Neuronal stem cell (in vitro differentiated cells): ENCODE data around the gene CDK17.

Experiments
- DNase-seq: peaks from one replicate; pipeline ENCODE4 v3.0.0-alpha.2; 2013; ENCODE audit warnings: low spot score
- H2AFZ ChIP-seq: one replicate; pipeline ENCODE4 v1.6.1; 2013; ENCODE audit warnings: mild to moderate bottlenecking, low read length, inconsistent platforms
- H2AK5ac ChIP-seq: 2 replicates; pipeline ENCODE4 v1.6.1; 2013; ENCODE audit warnings: low read depth, mild to moderate bottlenecking, inconsistent platforms, low read length, moderate library complexity, mixed read lengths
- H2BK120ac ChIP-seq: 2 replicates; pipeline ENCODE4 v1.6.1; 2013; ENCODE audit warnings: low read depth, mild to moderate bottlenecking, inconsistent platforms, low read length, moderate library complexity, mixed read lengths
- H2BK12ac ChIP-seq: one replicate; pipeline ENCODE4 v1.6.1; 2013; ENCODE audit warnings: low read length, inconsistent platforms
- H2BK15ac ChIP-seq: 2 replicates; pipeline ENCODE4 v1.6.1; 2013; ENCODE audit warnings: mild to moderate bottlenecking, low read length, inconsistent platforms, mixed read lengths
- H2BK5ac ChIP-seq: one replicate; pipeline ENCODE4 v1.6.1; 2013; ENCODE audit warnings: inconsistent platforms, mild to moderate bottlenecking, low read length, moderate library complexity
- H3K14ac ChIP-seq: one replicate; pipeline ENCODE4 v1.6.1; 2013; ENCODE audit warnings: low read length, inconsistent platforms
- H3K18ac ChIP-seq: 2 replicates; pipeline ENCODE4 v1.6.1; 2013; ENCODE audit warnings: low read length, inconsistent platforms
- H3K23ac ChIP-seq: 2 replicates; pipeline ENCODE4 v1.6.1; 2013; ENCODE audit warnings: low read depth, mild to moderate bottlenecking, mixed read lengths, low read length, inconsistent platforms; ENCODE audit not compliant: poor library complexity
- H3K27ac ChIP-seq: replicated peaks from 3 replicates; pipeline ENCODE4 v1.5.1; 2013; ENCODE audit warnings: low read length, inconsistent platforms
- H3K27me3 ChIP-seq, 3 experiments: 2 replicates each; pipeline ENCODE4 v1.6.1; 2013; ENCODE audit warnings: low read length in 3 of 3, mild to moderate bottlenecking in 2 of 3, inconsistent platforms in 1 of 3, low read depth in 1 of 3, mixed read lengths in 1 of 3, moderate library complexity in 1 of 3; ENCODE audit not compliant: control insufficient read depth in 3 of 3, insufficient read depth in 3 of 3
- H3K36me3 ChIP-seq, 2 donors: replicated peaks in 1 of 2; 2 replicates each; pipeline ENCODE4 v1.6.1; 2013; ENCODE audit warnings: low read length in 2 of 2; ENCODE audit not compliant: control insufficient read depth in 2 of 2, insufficient read depth in 2 of 2
- H3K4ac ChIP-seq: 2 replicates; pipeline ENCODE4 v1.6.1; 2013; ENCODE audit warnings: inconsistent platforms, mild to moderate bottlenecking, low read length, moderate library complexity
- H3K4me1 ChIP-seq, 2 donors: 1 replicate in 1 of 2; 2 replicates in 1 of 2; pipeline ENCODE4 v1.6.1; 2013; ENCODE audit warnings: low read length in 2 of 2, low read depth in 1 of 2; ENCODE audit not compliant: control insufficient read depth in 2 of 2, insufficient read depth in 1 of 2
- H3K4me2 ChIP-seq: one replicate; pipeline ENCODE4 v1.6.1; 2013; ENCODE audit warnings: mild to moderate bottlenecking, low read length, inconsistent platforms; ENCODE audit not compliant: insufficient read depth, poor library complexity, severe bottlenecking
- H3K4me3 ChIP-seq, 2 donors: 2 replicates each; pipeline ENCODE4 v1.5.1; 2013; ENCODE audit warnings: low read length in 2 of 2, mild to moderate bottlenecking in 2 of 2, inconsistent platforms in 1 of 2, moderate library complexity in 1 of 2
- H3K79me1 ChIP-seq: one replicate; pipeline ENCODE4 v1.6.1; 2013; ENCODE audit warnings: low read depth, mild to moderate bottlenecking, inconsistent platforms, low read length, moderate library complexity
- H3K9ac ChIP-seq: one replicate; pipeline ENCODE4 v1.6.1; 2013; ENCODE audit warnings: mild to moderate bottlenecking, low read depth, low read length, inconsistent platforms; ENCODE audit not compliant: poor library complexity
- H3K9me3 ChIP-seq, 2 donors: replicated peaks in 1 of 2; 2 replicates each; pipeline versions ENCODE3 to v1.6.1; 2013; ENCODE audit warnings: low read length in 2 of 2, mild to moderate bottlenecking in 2 of 2, inconsistent platforms in 1 of 2, low read depth in 1 of 2, mixed read lengths in 1 of 2, moderate library complexity in 1 of 2; ENCODE audit not compliant: control insufficient read depth in 2 of 2, insufficient read depth in 1 of 2
- H4K8ac ChIP-seq: one replicate; pipeline ENCODE4 v1.6.1; 2013; ENCODE audit warnings: low read depth, mild to moderate bottlenecking, inconsistent platforms, low read length, moderate library complexity
- H4K91ac ChIP-seq: one replicate; pipeline ENCODE4 v1.6.1; 2013; ENCODE audit warnings: low read length, low read depth, mild to moderate bottlenecking, inconsistent platforms; ENCODE audit not compliant: poor library complexity
- WGBS, 2 donors: extraction: QIAGEN DNeasy Blood & Tissue Kit; methylation state at CpG; one replicate each; pipeline ENCODE4 v1.1.7; 2013; ENCODE audit warnings: missing lambda C conversion rate in 2 of 2, mixed read lengths in 1 of 2; ENCODE audit not compliant: insufficient read length in 2 of 2, insufficient replicate concordance in 1 of 2; ENCODE audit errors: extremely low coverage in 2 of 2; 5-methylcytosine and 5-hydroxymethylcytosine counted together

The CDK17 gene

DNA sequence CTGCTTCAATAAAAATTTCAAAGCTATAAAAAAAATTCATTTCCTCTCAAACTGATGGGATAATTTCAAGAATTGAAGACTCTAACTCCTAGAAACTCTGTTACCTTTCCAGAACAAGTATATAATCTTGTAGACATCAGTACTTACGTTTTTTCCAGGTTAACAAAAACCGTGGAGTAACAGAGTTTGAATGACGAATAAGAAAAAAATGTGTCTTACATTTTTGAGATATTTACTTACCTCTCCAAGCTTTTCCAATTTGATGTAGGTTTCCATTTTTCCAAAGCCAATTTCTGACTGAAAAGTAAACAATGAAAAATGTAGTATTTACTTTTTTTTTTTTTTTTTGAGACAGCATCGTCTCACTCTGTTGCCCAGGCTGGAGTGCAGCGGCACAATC lies 100.2 kb downstream of the CDK17 start:
- H3K27me3 ChIP-seq, result no peaks in the 10 kb centered on the region
- H3K36me3 ChIP-seq, result peaks cover 0 to 53% of the 10 kb centered on the region in 2 donors
- no peak overlapping the region for H3K14ac ChIP-seq
- WGBS, 2 donors, result no CpG with 5 or more reads among the region's 5 CpGs
- no peak overlapping the region for H2BK120ac ChIP-seq
- H4K8ac ChIP-seq, result no peak overlapping the region
- no peak overlapping the region for H3K23ac ChIP-seq
- no peak overlapping the region for H2BK5ac ChIP-seq
- no peak overlapping the region for H3K27ac ChIP-seq
- no peak overlapping the region for H2BK15ac ChIP-seq
- no peak overlapping the region for H4K91ac ChIP-seq
- H3K4me3 ChIP-seq, result no peak overlapping the region
- no peak overlapping the region for H3K4ac ChIP-seq
- no peak overlapping the region for H2BK12ac ChIP-seq
- H3K9ac ChIP-seq, result no peak overlapping the region
- H3K4me1 ChIP-seq, result peaks cover 0 to 12% of the 10 kb centered on the region in 2 donors
- H3K9me3 ChIP-seq, result peaks cover 0 to 1% of the 10 kb centered on the region in 2 donors
- no peak overlapping the region for H2AFZ ChIP-seq
- H2AK5ac ChIP-seq, result no peak overlapping the region
- DNase-seq, result no peak
- no peak overlapping the region for H3K18ac ChIP-seq
- no peak overlapping the region for H3K4me2 ChIP-seq
- no peaks in the 10 kb centered on the region for H3K79me1 ChIP-seq

DNA sequence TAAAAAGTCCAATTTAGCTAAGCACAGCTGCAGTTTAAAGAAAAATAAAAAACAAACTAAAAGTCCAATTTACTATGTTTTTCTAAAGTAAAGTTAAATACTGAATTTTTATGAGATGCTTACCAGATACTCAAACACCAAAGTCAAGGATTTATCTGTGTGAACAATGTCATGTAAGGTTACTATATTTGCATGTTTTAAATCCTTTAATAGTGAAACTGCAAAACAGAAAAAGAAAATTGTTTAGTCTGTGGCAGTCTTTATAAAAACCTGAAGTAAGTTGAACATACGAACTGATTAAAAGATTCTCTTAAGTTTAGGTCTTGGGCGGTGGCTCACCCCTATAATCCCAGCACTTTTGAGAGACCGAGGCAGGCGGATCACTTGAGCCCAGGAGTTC lies 102.7 kb downstream of the CDK17 start:
- peaks cover 0 to 7% of the 10 kb centered on the region in 2 donors for H3K9me3 ChIP-seq
- no peak overlapping the region for H3K27ac ChIP-seq
- H2BK5ac ChIP-seq, result no peak overlapping the region
- no peaks in the 10 kb centered on the region for H3K27me3 ChIP-seq
- H2BK120ac ChIP-seq, result no peak overlapping the region
- H2BK12ac ChIP-seq, result no peak overlapping the region
- H3K9ac ChIP-seq, result no peak overlapping the region
- H3K4ac ChIP-seq, result no peak overlapping the region
- H2BK15ac ChIP-seq, result no peak overlapping the region
- peaks cover 0 to 74% of the 10 kb centered on the region in 2 donors for H3K36me3 ChIP-seq
- no peak overlapping the region for H4K8ac ChIP-seq
- no peak overlapping the region for H4K91ac ChIP-seq
- H2AK5ac ChIP-seq, result no peak overlapping the region
- no peak overlapping the region for H2AFZ ChIP-seq
- no CpG with 5 or more reads among the region's 4 CpGs for WGBS, 2 donors
- H3K4me3 ChIP-seq, result no peak overlapping the region
- no peak for DNase-seq
- H3K79me1 ChIP-seq, result no peaks in the 10 kb centered on the region
- H3K14ac ChIP-seq, result no peak overlapping the region
- H3K4me1 ChIP-seq, result peaks cover 0 to 3% of the 10 kb centered on the region in 2 donors
- no peak overlapping the region for H3K18ac ChIP-seq
- H3K4me2 ChIP-seq, result no peak overlapping the region
- no peak overlapping the region for H3K23ac ChIP-seq

DNA sequence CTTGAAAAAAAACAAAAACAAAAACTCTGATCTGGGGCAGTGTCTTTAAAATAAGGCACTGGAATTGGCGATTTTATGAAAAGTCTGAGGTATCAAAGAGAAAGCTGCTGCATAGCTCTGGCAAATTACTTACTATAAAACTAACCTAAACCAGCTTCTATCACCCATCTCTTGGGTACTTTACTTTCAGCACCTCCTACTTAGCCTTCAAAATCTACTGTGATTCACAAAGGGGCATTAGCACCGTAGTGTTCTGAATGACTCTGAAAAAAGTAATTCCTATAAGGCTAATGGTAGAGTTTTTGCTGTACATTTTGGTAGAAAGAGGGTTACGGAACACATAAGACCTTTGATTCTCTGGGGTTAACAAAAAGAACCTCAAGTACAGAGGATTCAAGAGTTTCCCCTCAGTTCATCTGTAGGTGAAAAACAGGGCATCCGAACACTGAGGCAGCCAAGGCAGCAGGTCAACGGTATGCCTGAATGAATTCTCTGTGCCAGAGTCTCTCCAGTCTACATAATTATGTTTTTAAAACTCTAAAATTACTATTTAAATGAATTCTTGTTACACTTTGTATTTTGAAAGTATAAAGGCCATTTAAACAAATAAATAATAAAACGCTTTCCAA lies 104.6 kb downstream of the CDK17 start:
- H3K4me2 ChIP-seq, result no peak overlapping the region
- H3K36me3 ChIP-seq, result peaks cover 0 to 85% of the 10 kb centered on the region in 2 donors
- no peak overlapping the region for H3K27ac ChIP-seq
- H2BK15ac ChIP-seq, result no peak overlapping the region
- H3K79me1 ChIP-seq, result no peaks in the 10 kb centered on the region
- H3K27me3 ChIP-seq, result no peaks in the 10 kb centered on the region
- no peak overlapping the region for H2BK120ac ChIP-seq
- H3K18ac ChIP-seq, result no peak overlapping the region
- no peak overlapping the region for H3K4me3 ChIP-seq
- no peak overlapping the region for H2AK5ac ChIP-seq
- no peak overlapping the region for H2BK12ac ChIP-seq
- no peak overlapping the region for H3K23ac ChIP-seq
- no peak overlapping the region for H3K14ac ChIP-seq
- H3K9me3 ChIP-seq, result peaks cover 0 to 7% of the 10 kb centered on the region in 2 donors
- H3K9ac ChIP-seq, result no peak overlapping the region
- no peak overlapping the region for H4K8ac ChIP-seq
- H3K4ac ChIP-seq, result no peak overlapping the region
- no CpG with 5 or more reads among the region's 6 CpGs for WGBS, 2 donors
- DNase-seq, result no peak
- H3K4me1 ChIP-seq, result no peaks in the 10 kb centered on the region
- H2AFZ ChIP-seq, result no peak overlapping the region
- H4K91ac ChIP-seq, result no peak overlapping the region
- no peak overlapping the region for H2BK5ac ChIP-seq

DNA sequence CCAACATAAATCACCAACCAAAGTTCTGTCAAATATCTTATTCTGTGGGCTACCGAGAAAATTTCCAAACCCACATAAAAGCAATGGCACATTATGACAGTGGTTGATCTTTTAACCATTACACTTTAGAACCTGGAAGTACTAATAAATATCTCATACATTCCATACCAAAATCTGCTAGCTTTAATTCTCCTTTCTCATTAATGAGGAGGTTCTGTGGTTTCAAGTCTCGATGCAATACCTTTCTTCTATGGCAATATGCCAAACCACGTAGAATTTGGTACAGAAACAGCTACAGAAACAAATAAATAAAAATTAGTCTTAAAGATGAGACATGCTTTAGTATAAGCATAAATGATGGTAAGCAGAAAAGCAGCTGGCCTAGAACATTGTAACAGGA lies 105.4 kb downstream of the CDK17 start:
- no peak overlapping the region for H2BK120ac ChIP-seq

More for the DNA sequence above, 105.4 kb downstream of the CDK17 start:
- Histone ChIP-seq H3K9me3 (peaks cover 0 to 7% of the 10 kb centered on the region in 2 donors), H3K4ac (no peak overlapping the region), H2BK15ac (no peak overlapping the region), H3K79me1 (no peaks in the 10 kb centered on the region), H3K14ac (no peak overlapping the region), H4K8ac (no peak overlapping the region), H2BK12ac (no peak overlapping the region), H3K27ac (no peak overlapping the region), H3K18ac (no peak overlapping the region), H2AFZ (no peak overlapping the region), H4K91ac (no peak overlapping the region), H3K4me3 (no peak overlapping the region), H3K23ac (no peak overlapping the region), H3K4me1 (no peaks in the 10 kb centered on the region), H3K36me3 (peaks cover 0 to 85% of the 10 kb centered on the region in 2 donors), H2BK5ac (no peak overlapping the region), H3K4me2 (no peak overlapping the region), H2AK5ac (no peak overlapping the region), H3K9ac (no peak overlapping the region), H3K27me3 (no peaks in the 10 kb centered on the region)
- no peak for DNase-seq
- WGBS, 2 donors, result no CpG with 5 or more reads among the region's 3 CpGs
